ENCODE data around the gene TBC1D16. TPM values are rescaled to one million over a fixed set of nuclear protein-coding genes. Genes with fewer than 3 reads are reported as not detected.

Gene TBC1D16
- total RNA-seq, 1 donor from 2014 or later: 38.4 TPM

- DNase-seq (ENCODE audit: low spot score): no peak
Measured at GRCh38 chr17:79952265-79952877, 83.3 kb downstream of the TBC1D16 start.

GRCh38 chr17:79951361-79952264 is 84.1 kb downstream of the TBC1D16 start:
- DNase-seq (ENCODE audit: low spot score): no peak

- DNase-seq (ENCODE audit: low spot score): no peak
Measured at GRCh38 chr17:79950751-79951150, 84.9 kb downstream of the TBC1D16 start.

- no peak for DNase-seq (ENCODE audit: low spot score)
Measured at GRCh38 chr17:79950306-79950705, 85.4 kb downstream of the TBC1D16 start.

- no peak for DNase-seq (ENCODE audit: low spot score)
Measured at GRCh38 chr17:79949656-79950209, 85.9 kb downstream of the TBC1D16 start.

GRCh38 chr17:79948945-79949655 is 86.6 kb downstream of the TBC1D16 start:
- no peak for DNase-seq (ENCODE audit: low spot score)

GRCh38 chr17:79948406-79948944 is 87.2 kb downstream of the TBC1D16 start:
- no peak for DNase-seq (ENCODE audit: low spot score)

GRCh38 chr17:79947351-79948031 is 88.2 kb downstream of the TBC1D16 start:
- DNase-seq (ENCODE audit: low spot score): no peak

GRCh38 chr17:79946352-79947231 is 89.1 kb downstream of the TBC1D16 start:
- DNase-seq (ENCODE audit: low spot score): no peak

GRCh38 chr17:79945591-79946255 is 89.9 kb downstream of the TBC1D16 start:
- DNase-seq (ENCODE audit: low spot score): no peak

- no peak for DNase-seq (ENCODE audit: low spot score)
Measured at GRCh38 chr17:79944821-79945391, 90.8 kb downstream of the TBC1D16 start.

- DNase-seq (ENCODE audit: low spot score): no peak
Measured at GRCh38 chr17:79944251-79944812, 91.3 kb downstream of the TBC1D16 start.

- no peak for DNase-seq (ENCODE audit: low spot score)
Measured at GRCh38 chr17:79943347-79944241, 92.1 kb downstream of the TBC1D16 start.

- no peak for DNase-seq (ENCODE audit: low spot score)
Measured at GRCh38 chr17:79942591-79943346, 92.9 kb downstream of the TBC1D16 start.

- no peak for DNase-seq (ENCODE audit: low spot score)
Measured at GRCh38 chr17:79942011-79942405, 93.7 kb downstream of the TBC1D16 start.

- no peak for DNase-seq (ENCODE audit: low spot score)
Measured at GRCh38 chr17:79941088-79942010, 94.3 kb downstream of the TBC1D16 start.
